GM23338 (cell line): ENCODE results near the gene DDX27. TPM values are rescaled to one million over a fixed set of nuclear protein-coding genes. Genes with fewer than 3 reads are reported as not detected.

Experiments used
- ATAC-seq: fragments of 200-7000 bp; cut with Tn5 transposase; 3 replicates; pipeline ENCODE4 v1.9.1; 2020
- DNase-seq: peaks from one replicate; pipeline ENCODE4 v3.0.0-alpha.2; 2015; ENCODE audit warnings: low spot score
- H2AFZ ChIP-seq: fragments of 200-600 bp; sonication (generic); 2 replicates; pipeline ENCODE4 v1.8.0; 2016; ENCODE audit warnings: antibody characterized with exemption, mild to moderate bottlenecking, moderate library complexity
- H3F3A ChIP-seq: fragments of 200-600 bp; sonication (generic); replicated peaks from 2 replicates; pipeline ENCODE4 v1.8.0; 2017; ENCODE audit warnings: antibody characterized with exemption, mixed run types, low read depth
- H3K27ac ChIP-seq: fragments of 200-600 bp; sonication (generic); 2 replicates; pipeline ENCODE4 v1.6.1; 2016; ENCODE audit warnings: low read depth
- H3K27me3 ChIP-seq: fragments of 200-600 bp; sonication (generic); 2 replicates; pipeline ENCODE4 v1.8.0; 2016; ENCODE audit warnings: mild to moderate bottlenecking, mixed run types, moderate library complexity; ENCODE audit not compliant: insufficient read depth
- H3K36me3 ChIP-seq: fragments of 200-600 bp; sonication (generic); 2 replicates; pipeline ENCODE4 v1.8.0; 2016; ENCODE audit warnings: mild to moderate bottlenecking; ENCODE audit not compliant: insufficient read depth
- H3K4me1 ChIP-seq: fragments of 200-600 bp; sonication (generic); 2 replicates; pipeline ENCODE4 v1.8.0; 2016; ENCODE audit warnings: mild to moderate bottlenecking, moderate library complexity; ENCODE audit not compliant: insufficient read depth
- H3K4me2 ChIP-seq: fragments of 200-600 bp; sonication (generic); 2 replicates; pipeline ENCODE4 v1.7.1; 2017; ENCODE audit warnings: mixed run types
- H3K4me3 ChIP-seq: fragments of 200-600 bp; sonication (generic); 2 replicates; pipeline ENCODE4 v1.6.1; 2016; ENCODE audit warnings: mixed run types
- H3K79me2 ChIP-seq: fragments of 200-600 bp; sonication (generic); replicated peaks from 2 replicates; pipeline ENCODE4 v1.8.0; 2017; ENCODE audit warnings: mild to moderate bottlenecking; ENCODE audit not compliant: insufficient read depth
- H3K9me2 ChIP-seq: fragments of 200-600 bp; sonication (generic); 2 replicates; pipeline ENCODE4 v1.8.0; 2017; ENCODE audit not compliant: insufficient read depth
- H4K20me1 ChIP-seq: fragments of 200-600 bp; sonication (generic); replicated peaks from 2 replicates; pipeline ENCODE4 v1.8.0; 2017; ENCODE audit warnings: mild to moderate bottlenecking; ENCODE audit not compliant: insufficient read depth
- H3K27ac Mint-ChIP-seq: 2 replicates; pipeline ENCODE4 v1.8.0; 2020; ENCODE audit warnings: inconsistent platforms, mild to moderate bottlenecking, moderate library complexity, mixed read lengths
- H3K27me3 Mint-ChIP-seq: 3 replicates; pipeline ENCODE4 v1.8.0; 2022; ENCODE audit warnings: low read depth, mild to moderate bottlenecking, moderate library complexity, mixed read lengths, inconsistent platforms; ENCODE audit not compliant: insufficient read depth, poor library complexity
- H3K36me3 Mint-ChIP-seq: 3 replicates; pipeline ENCODE4 v1.8.0; 2021; ENCODE audit warnings: low read depth, mild to moderate bottlenecking, inconsistent platforms, moderate library complexity, mixed read lengths
- H3K4me1 Mint-ChIP-seq: 3 replicates; pipeline ENCODE4 v1.8.0; 2020; ENCODE audit warnings: mild to moderate bottlenecking, inconsistent platforms, mixed read lengths
- H3K4me3 Mint-ChIP-seq: 3 replicates; pipeline ENCODE4 v1.8.0; 2021; ENCODE audit warnings: moderate library complexity, mild to moderate bottlenecking, inconsistent platforms, mixed read lengths
- H3K9me3 Mint-ChIP-seq: 3 replicates; pipeline ENCODE4 v1.8.0; 2020; ENCODE audit warnings: moderate library complexity, mild to moderate bottlenecking, inconsistent platforms, mixed read lengths
- ZNF114 ChIP-seq: fragments of 250-450 bp; sonication (Bioruptor Pico); IDR thresholded peaks from 2 replicates; pipeline ENCODE4 v1.5.0; 2020; ENCODE audit warnings: mild to moderate bottlenecking, moderate library complexity
- ZNF331 ChIP-seq: fragments of 250-450 bp; sonication (Bioruptor Pico); IDR thresholded peaks from 2 replicates; pipeline ENCODE4 v1.5.0; 2020; ENCODE audit warnings: low read depth, mild to moderate bottlenecking, moderate library complexity
- polyA plus RNA-seq: library from polyadenylated mRNA; unstranded; fragments of >200 nt; fragmentation: Nextera tagmentation; extraction: Ambion mirVana; gene quantifications from 2 replicates; pipeline ENCODE4 v1.2.1, GENCODE V29; 2016
- total RNA-seq: library from RNA; depleted of rRNA; stranded (reverse); fragments of >200 nt; shearing (Covaris generic); gene quantifications from 2 replicates; pipeline ENCODE4 v1.2.3, GENCODE V29; 2014
- TF ChIP-seq, protein P1 (sequence below): fragments of 250-450 bp; sonication (Bioruptor Pico); IDR thresholded peaks from 2 replicates; pipeline ENCODE4 v1.5.0; 2020; ENCODE audit warnings: mild to moderate bottlenecking, moderate library complexity

DDX27 gene
- total and polyA plus RNA-seq, 2 experiments from 2014 or later = 53.3 to 81.3 TPM

DNA sequence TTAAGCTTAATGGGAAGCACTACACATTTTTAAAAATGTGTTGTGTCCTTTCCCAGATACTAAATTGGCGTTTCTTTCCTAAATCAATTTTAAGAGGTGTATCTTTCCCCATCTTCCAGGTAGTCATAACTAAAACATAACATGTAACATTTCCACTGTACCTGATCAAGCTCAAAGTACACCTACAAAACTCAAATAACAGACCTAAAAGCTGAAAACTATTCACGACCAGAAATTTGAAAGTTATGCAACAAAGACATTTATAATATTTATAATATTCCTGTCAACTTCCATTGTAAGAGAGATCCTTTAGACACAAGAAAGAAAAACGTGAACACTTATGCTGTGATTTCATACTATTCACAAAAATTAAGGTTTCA is 34.5 kb upstream of the DDX27 start (continued):
- TF ChIP-seq, protein P1, sequence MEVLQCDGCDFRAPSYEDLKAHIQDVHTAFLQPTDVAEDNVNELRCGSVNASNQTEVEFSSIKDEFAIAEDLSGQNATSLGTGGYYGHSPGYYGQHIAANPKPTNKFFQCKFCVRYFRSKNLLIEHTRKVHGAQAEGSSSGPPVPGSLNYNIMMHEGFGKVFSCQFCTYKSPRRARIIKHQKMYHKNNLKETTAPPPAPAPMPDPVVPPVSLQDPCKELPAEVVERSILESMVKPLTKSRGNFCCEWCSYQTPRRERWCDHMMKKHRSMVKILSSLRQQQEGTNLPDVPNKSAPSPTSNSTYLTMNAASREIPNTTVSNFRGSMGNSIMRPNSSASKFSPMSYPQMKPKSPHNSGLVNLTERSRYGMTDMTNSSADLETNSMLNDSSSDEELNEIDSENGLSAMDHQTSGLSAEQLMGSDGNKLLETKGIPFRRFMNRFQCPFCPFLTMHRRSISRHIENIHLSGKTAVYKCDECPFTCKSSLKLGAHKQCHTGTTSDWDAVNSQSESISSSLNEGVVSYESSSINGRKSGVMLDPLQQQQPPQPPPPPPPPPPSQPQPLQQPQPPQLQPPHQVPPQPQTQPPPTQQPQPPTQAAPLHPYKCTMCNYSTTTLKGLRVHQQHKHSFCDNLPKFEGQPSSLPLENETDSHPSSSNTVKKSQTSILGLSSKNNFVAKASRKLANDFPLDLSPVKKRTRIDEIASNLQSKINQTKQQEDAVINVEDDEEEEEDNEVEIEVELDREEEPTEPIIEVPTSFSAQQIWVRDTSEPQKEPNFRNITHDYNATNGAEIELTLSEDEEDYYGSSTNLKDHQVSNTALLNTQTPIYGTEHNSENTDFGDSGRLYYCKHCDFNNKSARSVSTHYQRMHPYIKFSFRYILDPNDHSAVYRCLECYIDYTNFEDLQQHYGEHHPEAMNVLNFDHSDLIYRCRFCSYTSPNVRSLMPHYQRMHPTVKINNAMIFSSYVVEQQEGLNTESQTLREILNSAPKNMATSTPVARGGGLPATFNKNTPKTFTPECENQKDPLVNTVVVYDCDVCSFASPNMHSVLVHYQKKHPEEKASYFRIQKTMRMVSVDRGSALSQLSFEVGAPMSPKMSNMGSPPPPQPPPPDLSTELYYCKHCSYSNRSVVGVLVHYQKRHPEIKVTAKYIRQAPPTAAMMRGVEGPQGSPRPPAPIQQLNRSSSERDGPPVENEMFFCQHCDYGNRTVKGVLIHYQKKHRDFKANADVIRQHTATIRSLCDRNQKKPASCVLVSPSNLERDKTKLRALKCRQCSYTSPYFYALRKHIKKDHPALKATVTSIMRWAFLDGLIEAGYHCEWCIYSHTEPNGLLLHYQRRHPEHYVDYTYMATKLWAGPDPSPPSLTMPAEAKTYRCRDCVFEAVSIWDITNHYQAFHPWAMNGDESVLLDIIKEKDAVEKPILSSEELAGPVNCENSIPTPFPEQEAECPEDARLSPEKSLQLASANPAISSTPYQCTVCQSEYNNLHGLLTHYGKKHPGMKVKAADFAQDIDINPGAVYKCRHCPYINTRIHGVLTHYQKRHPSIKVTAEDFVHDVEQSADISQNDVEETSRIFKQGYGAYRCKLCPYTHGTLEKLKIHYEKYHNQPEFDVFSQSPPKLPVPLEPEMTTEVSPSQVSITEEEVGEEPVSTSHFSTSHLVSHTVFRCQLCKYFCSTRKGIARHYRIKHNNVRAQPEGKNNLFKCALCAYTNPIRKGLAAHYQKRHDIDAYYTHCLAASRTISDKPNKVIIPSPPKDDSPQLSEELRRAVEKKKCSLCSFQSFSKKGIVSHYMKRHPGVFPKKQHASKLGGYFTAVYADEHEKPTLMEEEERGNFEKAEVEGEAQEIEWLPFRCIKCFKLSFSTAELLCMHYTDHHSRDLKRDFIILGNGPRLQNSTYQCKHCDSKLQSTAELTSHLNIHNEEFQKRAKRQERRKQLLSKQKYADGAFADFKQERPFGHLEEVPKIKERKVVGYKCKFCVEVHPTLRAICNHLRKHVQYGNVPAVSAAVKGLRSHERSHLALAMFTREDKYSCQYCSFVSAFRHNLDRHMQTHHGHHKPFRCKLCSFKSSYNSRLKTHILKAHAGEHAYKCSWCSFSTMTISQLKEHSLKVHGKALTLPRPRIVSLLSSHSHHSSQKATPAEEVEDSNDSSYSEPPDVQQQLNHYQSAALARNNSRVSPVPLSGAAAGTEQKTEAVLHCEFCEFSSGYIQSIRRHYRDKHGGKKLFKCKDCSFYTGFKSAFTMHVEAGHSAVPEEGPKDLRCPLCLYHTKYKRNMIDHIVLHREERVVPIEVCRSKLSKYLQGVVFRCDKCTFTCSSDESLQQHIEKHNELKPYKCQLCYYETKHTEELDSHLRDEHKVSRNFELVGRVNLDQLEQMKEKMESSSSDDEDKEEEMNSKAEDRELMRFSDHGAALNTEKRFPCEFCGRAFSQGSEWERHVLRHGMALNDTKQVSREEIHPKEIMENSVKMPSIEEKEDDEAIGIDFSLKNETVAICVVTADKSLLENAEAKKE (CRISPR knock-in tag) = no peak

DNA sequence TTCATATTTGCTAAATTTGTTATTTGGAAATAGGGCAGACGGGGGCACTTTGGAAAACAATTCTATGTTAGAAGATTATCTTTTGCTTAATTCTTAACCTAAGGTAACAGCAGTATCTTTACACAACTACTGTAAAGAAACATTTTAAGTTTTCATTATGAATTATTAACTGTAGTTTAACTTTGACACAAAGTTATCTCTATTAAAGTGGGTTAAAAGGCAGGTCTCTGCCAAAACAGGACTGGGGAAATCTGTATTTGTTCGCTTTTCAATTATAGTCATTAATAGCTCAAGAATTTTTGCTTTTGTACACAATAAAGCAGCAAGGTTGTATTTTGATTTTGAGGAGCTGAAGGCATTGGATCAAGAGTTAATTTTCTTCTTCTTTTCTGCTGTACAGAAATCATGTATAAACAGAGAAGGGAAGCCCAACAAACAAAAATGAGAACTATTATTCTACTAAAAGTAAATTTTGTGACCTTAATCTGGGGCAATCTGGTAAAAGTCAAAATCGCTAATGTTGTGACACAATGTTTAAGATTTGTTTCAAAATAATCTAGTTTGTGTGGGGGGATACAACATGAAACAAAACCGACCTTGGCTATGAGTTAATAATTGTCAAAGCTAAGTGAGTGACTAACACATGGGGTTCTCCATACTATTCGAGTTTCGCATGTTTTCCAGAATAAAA is 34.0 kb upstream of the DDX27 start:
- H3K4me1 ChIP-seq = peaks cover 9% of the 10 kb centered on the region

More for the DNA sequence above, 34.0 kb upstream of the DDX27 start:
- Histone ChIP-seq H2AFZ (no peak overlapping the region), H4K20me1 (peaks cover 62% of the 10 kb centered on the region), H3K4me3 (no peak overlapping the region), H3K9me2 (no peaks in the 10 kb centered on the region), H3F3A (no peaks in the 10 kb centered on the region), H3K4me2 (peak overlapping the region; percentile 92; the same call in 1 of the 2 replicates), H3K27me3 (no peaks in the 10 kb centered on the region), H3K79me2 (peaks cover 73% of the 10 kb centered on the region), H3K27ac (no peak overlapping the region), H3K36me3 (no peaks in the 10 kb centered on the region)
- Mint-ChIP-seq H3K9me3 (peaks cover 3% of the 10 kb centered on the region; the same call in 1 of the 3 replicates), H3K4me3 (no peak overlapping the region; the same call in 2 of the 3 replicates), H3K27ac (no peak overlapping the region), H3K4me1 (peaks cover 31% of the 10 kb centered on the region), H3K27me3 (peaks cover 6% of the 10 kb centered on the region), H3K36me3 (peaks cover 6% of the 10 kb centered on the region; the same call in 2 of the 3 replicates)
- DNase-seq (no peak), ATAC-seq (no peak)
- TF ChIP-seq ZNF331 (CRISPR knock-in tag) (no peak), ZNF114 (CRISPR knock-in tag) (no peak)
